NB4 (cell line): ENCODE measurements around the gene TNFRSF18.

Experiments
- CTCF ChIP-seq: IDR thresholded peaks from one replicate; pipeline ENCODE4 v1.5.1; 2012; ENCODE audit warnings: low read depth, low read length
- MAX ChIP-seq: IDR thresholded peaks from 2 replicates; pipeline ENCODE4 v1.6.1; 2011; ENCODE audit warnings: low read depth, low read length
- MYC ChIP-seq: IDR thresholded peaks from 2 replicates; pipeline ENCODE4 v1.6.1; 2011; ENCODE audit warnings: low read depth, low read length
- POLR2A ChIP-seq: IDR thresholded peaks from 2 replicates; pipeline ENCODE4 v1.6.1; 2011; ENCODE audit warnings: mild to moderate bottlenecking; ENCODE audit not compliant: insufficient read length; ENCODE audit errors: extremely low read depth

GRCh38 chr1:1206966-1207531 is 657 bp upstream of the TNFRSF18 start:
- TF ChIP-seq CTCF (no peak), POLR2A (no peak), MYC (no peak), MAX (no peak)
